Mesothelial cell of epicardium (in vitro differentiated cells): ENCODE measurements around the gene RXFP1. TPM values are rescaled to one million over a fixed set of nuclear protein-coding genes. Genes with fewer than 3 reads are reported as not detected.

Experiments used
- DNase-seq, 2 experiments: peaks; one replicate each; pipeline ENCODE4 v3.0.0; 2021; ENCODE audit warnings: low spot score in 2 of 2; ENCODE audit not compliant: unreplicated experiment in 2 of 2
- H3K27ac Mint-ChIP-seq: 2 replicates; pipeline ENCODE4 v1.8.0; 2021; ENCODE audit warnings: mixed read lengths
- H3K27me3 Mint-ChIP-seq: 2 replicates; pipeline ENCODE4 v1.8.0; 2021; ENCODE audit warnings: low read depth, mixed read lengths
- H3K36me3 Mint-ChIP-seq: 2 replicates; pipeline ENCODE4 v1.8.0; 2021; ENCODE audit warnings: mixed read lengths
- H3K4me1 Mint-ChIP-seq: 2 replicates; pipeline ENCODE4 v1.8.0; 2021; ENCODE audit warnings: mixed read lengths
- H3K4me3 Mint-ChIP-seq: 2 replicates; pipeline ENCODE4 v1.8.0; 2021; ENCODE audit warnings: mild to moderate bottlenecking, moderate library complexity, mixed read lengths
- H3K9me3 Mint-ChIP-seq: 2 replicates; pipeline ENCODE4 v1.8.0; 2021; ENCODE audit warnings: mixed read lengths
- total RNA-seq: library from RNA; stranded (reverse); gene quantifications from 3 replicates; pipeline ENCODE4 v1.2.1, GENCODE V29; 2021
- TF ChIP-seq, protein P1 (sequence below): fragments of 200-600 bp; sonication (generic); IDR thresholded peaks from one replicate; pipeline ENCODE4 v1.5.0; 2021; ENCODE audit warnings: antibody characterized with exemption; ENCODE audit not compliant: unreplicated experiment

The RXFP1 gene
- total RNA-seq, 1 donor from 2014 or later, result 0.07 TPM

DNA sequence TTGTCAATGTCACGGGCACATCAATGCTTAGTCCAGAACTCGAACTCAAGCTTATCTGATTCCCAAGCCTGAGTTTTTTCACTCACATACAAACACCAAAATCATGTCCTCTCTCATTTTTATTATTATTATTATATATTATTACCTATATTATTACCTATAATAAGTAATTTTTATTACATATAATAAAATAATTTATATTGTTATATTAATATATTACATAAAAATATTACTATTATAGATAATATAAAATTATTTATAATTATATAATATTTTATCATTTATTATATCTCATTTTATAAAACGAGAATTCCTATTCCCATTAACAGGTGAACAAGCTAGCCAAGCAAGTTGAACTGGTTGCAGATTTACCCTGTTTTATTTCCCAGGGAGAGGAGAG is 13.0 kb downstream of the RXFP1 start:
- peaks cover 12% of the 10 kb centered on the region for H3K4me1 Mint-ChIP-seq
- no peaks in the 10 kb centered on the region for H3K27me3 Mint-ChIP-seq
- H3K4me3 Mint-ChIP-seq, result no peak overlapping the region
- TF ChIP-seq, protein P1, sequence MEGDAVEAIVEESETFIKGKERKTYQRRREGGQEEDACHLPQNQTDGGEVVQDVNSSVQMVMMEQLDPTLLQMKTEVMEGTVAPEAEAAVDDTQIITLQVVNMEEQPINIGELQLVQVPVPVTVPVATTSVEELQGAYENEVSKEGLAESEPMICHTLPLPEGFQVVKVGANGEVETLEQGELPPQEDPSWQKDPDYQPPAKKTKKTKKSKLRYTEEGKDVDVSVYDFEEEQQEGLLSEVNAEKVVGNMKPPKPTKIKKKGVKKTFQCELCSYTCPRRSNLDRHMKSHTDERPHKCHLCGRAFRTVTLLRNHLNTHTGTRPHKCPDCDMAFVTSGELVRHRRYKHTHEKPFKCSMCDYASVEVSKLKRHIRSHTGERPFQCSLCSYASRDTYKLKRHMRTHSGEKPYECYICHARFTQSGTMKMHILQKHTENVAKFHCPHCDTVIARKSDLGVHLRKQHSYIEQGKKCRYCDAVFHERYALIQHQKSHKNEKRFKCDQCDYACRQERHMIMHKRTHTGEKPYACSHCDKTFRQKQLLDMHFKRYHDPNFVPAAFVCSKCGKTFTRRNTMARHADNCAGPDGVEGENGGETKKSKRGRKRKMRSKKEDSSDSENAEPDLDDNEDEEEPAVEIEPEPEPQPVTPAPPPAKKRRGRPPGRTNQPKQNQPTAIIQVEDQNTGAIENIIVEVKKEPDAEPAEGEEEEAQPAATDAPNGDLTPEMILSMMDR, result no peak
- no peaks in the 10 kb centered on the region for H3K9me3 Mint-ChIP-seq
- no peaks in the 10 kb centered on the region for H3K36me3 Mint-ChIP-seq
- H3K27ac Mint-ChIP-seq, result no peak overlapping the region
- DNase-seq, result no peak

DNA sequence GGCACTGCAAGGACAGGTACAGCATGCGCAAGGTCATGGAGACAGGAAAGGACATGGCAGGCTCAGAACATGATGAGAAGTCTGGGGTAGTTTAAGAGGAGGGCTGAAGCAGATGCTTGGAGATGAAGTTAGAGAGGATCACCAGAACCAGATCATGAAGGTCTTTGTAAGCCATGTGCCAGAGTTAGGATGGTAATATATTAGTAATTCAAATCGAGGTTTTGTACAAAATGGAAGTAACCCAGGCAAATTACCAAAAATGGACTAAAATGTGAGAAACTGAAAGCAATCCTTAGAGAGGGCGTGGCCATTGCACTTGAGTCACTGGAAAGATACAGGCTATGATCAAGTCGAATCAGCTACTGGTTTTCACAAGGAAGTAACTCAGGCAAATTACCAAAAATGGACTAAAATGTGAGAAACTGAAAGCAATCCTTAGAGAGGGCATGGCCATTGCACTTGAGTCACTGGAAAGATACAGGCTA is 13.5 kb downstream of the RXFP1 start:
- H3K27ac Mint-ChIP-seq, result no peak overlapping the region
- H3K36me3 Mint-ChIP-seq, result no peaks in the 10 kb centered on the region
- H3K27me3 Mint-ChIP-seq, result no peaks in the 10 kb centered on the region
- no peak overlapping the region for H3K4me3 Mint-ChIP-seq
- TF ChIP-seq, protein P1, result no peak
- no peak for DNase-seq
- H3K4me1 Mint-ChIP-seq, result peaks cover 10% of the 10 kb centered on the region
- H3K9me3 Mint-ChIP-seq, result no peaks in the 10 kb centered on the region

DNA sequence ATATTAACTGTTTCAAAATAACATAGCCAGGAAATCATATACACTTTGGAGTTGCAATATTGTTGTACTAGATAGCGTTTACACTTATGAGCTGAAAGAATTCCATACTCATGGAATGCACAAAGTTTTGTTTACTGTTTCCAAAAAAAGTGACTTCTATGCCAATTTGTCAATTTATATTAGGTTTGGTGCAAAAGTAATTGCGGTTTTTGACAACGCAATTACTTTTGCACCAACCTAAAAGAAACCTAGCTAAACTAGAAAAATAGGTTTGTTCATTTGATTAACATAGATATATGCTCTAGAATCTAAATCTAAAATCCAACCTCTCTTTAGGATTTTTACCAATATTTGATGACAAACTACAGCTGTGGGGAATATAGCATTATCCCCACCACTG is 15.2 kb downstream of the RXFP1 start:
- peaks cover 7% of the 10 kb centered on the region for H3K4me1 Mint-ChIP-seq
- TF ChIP-seq, protein P1, result no peak
- no peak overlapping the region for H3K27ac Mint-ChIP-seq
- no peaks in the 10 kb centered on the region for H3K36me3 Mint-ChIP-seq
- no peaks in the 10 kb centered on the region for H3K9me3 Mint-ChIP-seq
- no peak overlapping the region for H3K4me3 Mint-ChIP-seq
- H3K27me3 Mint-ChIP-seq, result no peaks in the 10 kb centered on the region
- no peak for DNase-seq

DNA sequence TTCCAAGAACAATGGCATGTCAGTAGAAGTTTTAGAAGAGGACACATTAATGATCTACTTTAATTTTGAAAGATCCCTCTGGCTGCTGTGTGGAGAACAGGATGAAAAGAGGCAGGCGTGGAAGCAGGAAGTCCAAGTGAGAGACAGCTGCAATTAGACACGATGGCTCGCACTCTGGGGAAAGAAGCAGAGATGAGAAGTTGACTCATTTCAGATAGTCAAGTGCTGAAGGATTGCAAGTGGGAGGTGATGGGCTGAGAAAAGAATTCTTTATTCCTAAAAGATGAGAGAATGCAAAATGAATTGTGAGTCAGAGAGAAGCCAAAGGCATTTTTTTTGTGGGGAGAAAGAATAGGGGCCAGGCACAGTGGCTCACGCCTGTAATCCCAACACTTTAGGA is 16.5 kb downstream of the RXFP1 start:
- H3K4me1 Mint-ChIP-seq, result peaks cover 7% of the 10 kb centered on the region
- no peak for DNase-seq
- H3K9me3 Mint-ChIP-seq, result no peaks in the 10 kb centered on the region
- H3K27ac Mint-ChIP-seq, result no peak overlapping the region
- H3K27me3 Mint-ChIP-seq, result no peaks in the 10 kb centered on the region
- H3K36me3 Mint-ChIP-seq, result no peaks in the 10 kb centered on the region
- H3K4me3 Mint-ChIP-seq, result no peak overlapping the region
- TF ChIP-seq, protein P1, result no peak

DNA sequence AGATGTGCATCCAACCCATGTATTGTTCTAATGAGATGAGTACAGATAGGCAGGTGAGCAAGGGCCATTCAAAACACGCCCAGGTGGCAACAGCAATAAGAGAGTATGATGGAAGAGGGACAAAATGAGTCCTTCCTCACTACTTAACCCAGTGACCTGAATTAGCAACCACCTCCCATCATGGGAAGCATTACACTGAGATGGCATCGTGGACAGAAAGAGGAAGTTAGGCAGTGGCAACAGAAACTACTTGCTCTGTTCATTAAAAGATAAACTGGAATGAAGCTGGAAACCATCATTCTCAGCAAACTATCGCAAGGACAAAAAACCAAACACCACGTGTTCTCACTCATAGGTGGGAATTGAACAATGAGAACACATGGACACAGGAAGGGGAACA is 17.2 kb downstream of the RXFP1 start:
- TF ChIP-seq, protein P1, result no peak
- Mint-ChIP-seq H3K27me3 (no peaks in the 10 kb centered on the region), H3K4me3 (no peak overlapping the region), H3K9me3 (peaks cover 3% of the 10 kb centered on the region), H3K36me3 (no peaks in the 10 kb centered on the region), H3K4me1 (peaks cover 7% of the 10 kb centered on the region), H3K27ac (no peak overlapping the region)
- no peak for DNase-seq
